GM10266 (cell line): ENCODE data around the gene IL17D.

Source experiments
- DNase-seq: peaks from one replicate; pipeline ENCODE4 v3.0.0; 2012; ENCODE audit errors: extremely low spot score
- TF ChIP-seq, protein P1 (sequence below): IDR thresholded peaks from 2 replicates; pipeline ENCODE4 v1.5.1; 2012; ENCODE audit warnings: mild to moderate bottlenecking, low read depth; ENCODE audit not compliant: control insufficient read depth, insufficient read depth; ENCODE audit errors: missing control alignments

IL17D gene

DNA sequence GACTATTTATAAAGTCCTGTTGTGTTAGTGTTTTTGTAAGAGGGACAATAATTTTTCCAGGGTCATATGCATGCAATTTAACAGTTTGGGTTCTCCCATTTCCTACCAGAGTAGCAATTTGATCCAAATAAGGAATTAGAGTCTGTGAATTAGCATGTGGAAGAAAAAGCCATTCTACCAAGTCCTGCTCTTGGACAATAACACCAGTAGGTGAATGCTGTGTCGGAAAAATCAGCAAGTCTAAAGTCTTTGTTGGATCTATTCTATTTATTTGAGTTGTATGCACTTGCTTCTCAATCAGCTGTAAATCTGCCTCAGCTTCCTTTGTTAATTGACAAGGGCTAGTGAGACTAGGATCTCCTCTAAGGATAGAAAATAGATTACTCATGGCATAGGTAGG lies 21.4 kb upstream of the IL17D start:
- TF ChIP-seq, protein P1, sequence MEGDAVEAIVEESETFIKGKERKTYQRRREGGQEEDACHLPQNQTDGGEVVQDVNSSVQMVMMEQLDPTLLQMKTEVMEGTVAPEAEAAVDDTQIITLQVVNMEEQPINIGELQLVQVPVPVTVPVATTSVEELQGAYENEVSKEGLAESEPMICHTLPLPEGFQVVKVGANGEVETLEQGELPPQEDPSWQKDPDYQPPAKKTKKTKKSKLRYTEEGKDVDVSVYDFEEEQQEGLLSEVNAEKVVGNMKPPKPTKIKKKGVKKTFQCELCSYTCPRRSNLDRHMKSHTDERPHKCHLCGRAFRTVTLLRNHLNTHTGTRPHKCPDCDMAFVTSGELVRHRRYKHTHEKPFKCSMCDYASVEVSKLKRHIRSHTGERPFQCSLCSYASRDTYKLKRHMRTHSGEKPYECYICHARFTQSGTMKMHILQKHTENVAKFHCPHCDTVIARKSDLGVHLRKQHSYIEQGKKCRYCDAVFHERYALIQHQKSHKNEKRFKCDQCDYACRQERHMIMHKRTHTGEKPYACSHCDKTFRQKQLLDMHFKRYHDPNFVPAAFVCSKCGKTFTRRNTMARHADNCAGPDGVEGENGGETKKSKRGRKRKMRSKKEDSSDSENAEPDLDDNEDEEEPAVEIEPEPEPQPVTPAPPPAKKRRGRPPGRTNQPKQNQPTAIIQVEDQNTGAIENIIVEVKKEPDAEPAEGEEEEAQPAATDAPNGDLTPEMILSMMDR = no peak

DNA sequence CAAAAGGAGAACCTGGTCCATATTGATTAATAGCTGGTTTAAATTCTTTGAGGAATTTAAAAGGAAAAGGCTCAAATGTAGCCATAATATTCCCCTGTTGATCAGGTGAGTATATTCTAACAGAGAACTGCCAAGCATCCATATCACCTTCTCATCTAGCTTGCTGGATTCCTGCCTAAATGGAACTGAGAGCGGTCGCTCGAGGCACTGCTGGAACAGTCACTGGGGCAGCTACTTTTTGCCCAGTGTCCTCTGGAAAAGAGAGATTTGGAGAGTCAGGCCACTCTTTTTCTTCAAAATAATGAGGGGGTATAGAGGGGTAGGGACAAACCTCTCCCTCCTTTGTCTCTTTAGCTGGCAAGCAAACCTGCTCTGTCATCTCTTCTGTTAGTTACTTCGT lies 19.5 kb upstream of the IL17D start:
- TF ChIP-seq, protein P1 = no peak
- DNase-seq = no peak

More for the DNA sequence above, 21.4 kb upstream of the IL17D start:
- no peak for DNase-seq

DNA sequence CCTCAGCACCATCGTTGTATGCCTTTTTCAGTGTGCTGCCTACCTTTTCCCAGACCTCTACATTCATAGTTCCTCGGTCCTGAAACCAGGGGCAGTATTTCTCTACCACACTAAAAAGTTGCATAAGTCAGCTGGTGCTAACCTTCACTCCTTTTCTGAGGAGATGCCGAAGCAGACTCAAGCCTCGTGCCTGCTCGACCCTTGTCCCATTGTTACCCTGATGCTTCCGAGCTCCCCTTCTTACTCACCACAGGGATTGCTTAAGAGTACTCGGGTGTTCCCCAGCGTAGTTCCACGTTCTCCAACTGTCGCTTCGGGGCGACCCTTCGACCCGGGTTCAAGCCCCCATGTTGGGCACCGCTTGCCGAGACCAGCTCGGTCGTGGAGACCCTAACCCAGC lies 19.0 kb upstream of the IL17D start:
- TF ChIP-seq, protein P1 = no peak
- no peak for DNase-seq

DNA sequence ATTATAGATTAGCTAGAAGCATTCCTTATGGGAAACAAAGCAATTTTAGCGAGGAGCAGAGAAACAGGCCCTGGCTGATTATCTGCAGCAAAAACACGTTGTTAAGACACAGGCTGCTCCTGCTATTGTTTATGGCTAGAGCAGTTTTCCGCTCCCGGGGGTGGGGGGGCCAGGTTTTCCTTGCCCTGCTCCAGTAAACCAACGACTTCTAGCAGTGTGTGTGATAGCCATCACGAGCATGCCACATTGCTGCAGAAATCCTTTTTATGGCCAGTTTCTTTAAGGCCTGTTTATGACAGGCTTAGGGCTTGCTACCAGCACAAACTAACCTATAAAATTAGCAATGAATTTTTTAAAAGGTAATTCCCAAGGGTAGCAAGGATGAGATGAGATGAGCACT lies 18.4 kb upstream of the IL17D start:
- TF ChIP-seq, protein P1 = no peak
- no peak for DNase-seq

DNA sequence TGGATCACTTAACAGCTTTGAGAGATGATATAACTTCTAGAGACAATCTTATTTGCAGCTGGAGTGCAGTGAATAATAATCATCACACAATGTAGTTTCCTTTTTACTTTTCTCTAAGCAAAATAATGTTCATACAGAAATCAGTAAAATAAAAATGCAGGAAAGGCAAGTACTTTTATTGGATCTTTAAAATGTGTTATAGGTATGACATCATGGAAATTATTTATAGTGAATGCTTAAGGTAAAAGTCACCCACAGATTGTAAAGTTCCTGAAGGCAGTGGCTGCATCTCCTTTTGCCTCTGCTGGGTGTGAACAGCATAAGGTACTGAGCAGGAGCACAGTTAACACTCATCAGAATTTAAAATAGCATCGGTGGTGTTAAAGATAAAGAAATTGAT lies 17.3 kb upstream of the IL17D start:
- no peak for DNase-seq
- TF ChIP-seq, protein P1 = no peak

DNA sequence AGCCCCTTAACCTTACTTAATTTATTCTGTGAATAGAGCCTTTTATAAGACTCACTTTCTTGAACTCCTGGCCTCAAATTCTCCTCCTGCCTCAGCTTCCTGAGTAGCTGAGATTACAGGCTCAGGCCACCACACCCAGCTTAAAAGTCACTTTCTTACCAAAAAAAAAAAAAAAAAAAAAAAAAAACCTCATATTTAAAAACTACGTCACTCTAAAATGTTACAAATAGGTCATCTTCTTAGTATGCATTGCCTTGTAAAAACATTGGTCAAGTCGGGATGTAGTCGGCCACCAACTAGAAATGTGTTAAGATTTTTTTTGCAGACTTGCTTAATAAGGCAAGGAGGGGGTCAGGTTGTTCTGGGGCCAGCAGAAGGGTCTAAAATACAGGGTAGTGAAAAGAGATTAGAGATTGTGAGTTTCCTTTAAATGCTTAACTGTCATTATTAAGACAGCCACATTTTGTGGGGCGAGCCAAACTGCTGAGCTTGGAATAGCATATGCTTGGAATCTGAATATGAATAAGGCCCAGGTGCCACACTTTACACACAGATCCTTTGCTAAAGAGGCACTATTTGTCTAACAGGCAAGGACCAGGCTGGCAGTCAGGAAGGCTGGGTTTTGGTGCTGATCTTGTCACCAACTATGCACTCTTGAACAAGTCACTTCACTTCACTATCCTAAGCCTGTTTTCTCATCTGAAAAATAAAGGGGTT lies 16.5 kb upstream of the IL17D start:
- no peak for DNase-seq
- TF ChIP-seq, protein P1 = no peak

DNA sequence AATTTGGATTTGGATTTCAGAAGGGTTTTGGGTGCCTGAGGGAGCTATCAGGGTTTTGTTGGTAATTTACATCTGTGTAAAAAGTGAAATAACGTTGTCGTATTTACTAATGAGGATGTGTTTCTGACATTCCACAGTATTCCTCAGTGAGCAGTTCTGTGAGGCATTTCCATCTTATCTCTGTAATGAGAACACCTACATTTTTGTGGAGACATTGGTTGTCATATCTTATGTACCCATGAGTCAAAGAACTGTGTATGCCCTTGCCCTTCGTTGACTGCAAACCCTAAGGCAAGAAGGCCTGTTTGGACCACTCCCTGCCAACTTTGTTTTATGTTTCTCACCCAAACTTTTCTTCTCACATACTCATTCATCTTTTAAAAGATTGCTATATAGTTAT lies 14.2 kb upstream of the IL17D start:
- TF ChIP-seq, protein P1 = no peak
- no peak for DNase-seq
